ENCODE measurements around the gene PNKD. TPM values are rescaled to one million over a fixed set of nuclear protein-coding genes. Genes with fewer than 3 reads are reported as not detected.

Gene PNKD
- total RNA-seq, 2 donors from 2014 or later = 62.4 to 68.5 TPM

GRCh38 chr2:218345491-218346236, 75.3 kb downstream of the PNKD start:
- DNase-seq = no peak
- ATAC-seq = no peak
- intact Hi-C loops (cut with DNase I) = no loop called here

- intact Hi-C loops (cut with DNase I) = no loop called here
- ATAC-seq = no peak
- DNase-seq = no peak
Observed at GRCh38 chr2:218347172-218347571, 76.9 kb downstream of the PNKD start.

DNA sequence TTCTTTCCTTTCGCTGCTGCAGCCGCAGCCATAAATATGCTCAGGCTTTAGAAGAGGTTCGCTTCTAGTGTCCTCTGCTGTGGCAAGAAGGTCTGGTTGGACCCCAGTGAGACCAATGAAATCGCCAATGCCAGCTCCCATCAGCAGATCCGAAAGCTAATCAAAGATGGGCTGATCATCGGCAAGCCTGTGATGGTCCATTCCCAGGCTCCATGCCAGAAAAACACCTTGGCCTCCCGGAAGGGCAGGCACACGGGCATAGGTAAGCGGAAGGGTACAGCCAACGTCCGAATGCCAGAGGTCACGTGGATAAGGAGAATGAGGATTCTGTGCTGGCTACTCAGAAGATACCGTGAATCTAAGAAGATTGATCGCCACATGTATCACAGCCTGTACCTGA, 83.7 kb downstream of the PNKD start:
- no peak for ATAC-seq
- intact Hi-C loops (cut with DNase I) = no loop called here
- DNase-seq = no peak

DNA sequence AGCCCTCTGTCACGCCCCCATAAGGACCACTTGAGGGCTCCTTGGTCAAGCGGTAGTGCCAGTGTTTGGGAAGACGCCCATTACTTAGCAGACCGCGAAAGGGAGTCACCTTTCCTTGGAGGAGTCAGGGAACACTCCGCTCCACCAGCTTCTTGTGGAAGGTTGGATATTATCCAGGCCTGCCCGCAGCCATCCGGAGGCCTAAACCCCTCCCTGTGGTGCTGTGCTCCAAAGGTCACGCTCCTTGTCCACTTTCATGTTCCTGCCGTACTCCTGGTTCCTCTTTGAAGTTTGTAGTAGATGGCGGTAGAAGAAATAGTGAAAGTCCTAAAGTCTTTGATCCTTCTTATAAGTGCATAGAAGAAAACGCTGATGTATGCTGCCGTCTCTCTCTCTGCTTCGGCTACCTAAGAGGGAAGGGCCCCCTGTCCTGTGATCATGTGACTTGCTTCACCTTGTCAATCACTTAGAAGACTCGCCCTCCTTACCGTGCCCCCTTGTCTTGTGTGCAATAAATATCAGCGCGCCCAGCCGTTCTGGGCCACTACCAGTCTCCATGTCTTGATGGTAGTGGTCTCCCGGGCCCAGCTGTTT, 84.6 kb downstream of the PNKD start:
- DNase-seq (no peak), ATAC-seq (no peak)
- intact Hi-C loops (cut with DNase I) = loop anchor here in 1 of 2 donors (5.0 kb wide), 1 partner anchor 53 kb away; no protein-coding TSS in a partner anchor

DNA sequence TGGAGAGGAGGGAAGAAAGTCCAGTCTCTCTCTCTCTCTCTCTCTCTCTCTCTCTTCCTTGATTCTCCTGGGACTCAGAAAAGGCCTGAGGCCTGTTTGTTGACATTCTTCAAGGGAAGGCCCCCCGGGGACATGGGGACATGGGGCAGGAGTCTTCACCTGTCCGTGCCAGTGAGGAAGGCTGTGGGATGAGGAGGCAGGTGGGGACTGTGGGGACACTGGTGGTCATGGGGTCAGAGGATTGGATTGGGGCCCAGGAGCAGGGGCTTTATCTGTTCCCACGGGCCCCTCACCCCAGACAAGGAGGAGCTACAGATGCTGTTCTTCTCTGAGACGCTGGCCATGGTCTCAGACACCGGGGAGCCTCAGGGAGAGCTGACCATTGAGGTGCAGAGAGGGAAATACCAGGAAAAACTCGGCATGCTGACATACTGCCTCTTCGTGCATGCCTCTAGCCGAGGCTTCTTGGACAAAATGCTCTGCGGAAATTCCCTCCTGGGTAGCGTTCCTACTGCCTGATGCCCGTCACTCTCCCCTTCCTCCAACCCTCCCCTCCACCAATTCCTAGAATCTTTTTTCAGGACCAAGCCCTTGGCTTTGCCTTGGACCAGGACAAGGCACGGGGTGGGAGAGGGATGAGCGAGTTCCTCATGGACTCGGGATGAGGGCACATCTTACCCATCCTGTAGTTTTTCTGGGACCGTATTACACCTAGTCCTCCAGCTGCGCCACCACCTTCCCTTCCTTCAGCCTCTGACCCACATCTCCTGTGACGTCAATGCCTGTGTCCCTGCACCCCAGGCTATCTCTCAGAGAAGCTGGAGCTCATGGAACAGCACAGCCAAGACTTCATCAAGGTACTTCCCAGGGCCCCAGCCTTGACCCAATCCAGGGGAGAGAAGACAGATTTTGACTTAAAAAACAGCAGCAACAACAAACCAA, 87.2 kb downstream of the PNKD start:
- intact Hi-C loops (cut with DNase I) = loop anchor here (2.0 to 5.0 kb wide), 2 partner anchors 55 to 57 kb away; no protein-coding TSS in a partner anchor
- no peak for ATAC-seq
- DNase-seq = no peak

GRCh38 chr2:218360453-218360852, 90.1 kb downstream of the PNKD start:
- ATAC-seq = peak; percentile 27 to 29
- intact Hi-C loops (cut with DNase I) = loop anchor here in 1 of 2 donors (10.0 kb wide), 1 partner anchor 176 kb away; no protein-coding TSS in a partner anchor
- no peak for DNase-seq

DNA sequence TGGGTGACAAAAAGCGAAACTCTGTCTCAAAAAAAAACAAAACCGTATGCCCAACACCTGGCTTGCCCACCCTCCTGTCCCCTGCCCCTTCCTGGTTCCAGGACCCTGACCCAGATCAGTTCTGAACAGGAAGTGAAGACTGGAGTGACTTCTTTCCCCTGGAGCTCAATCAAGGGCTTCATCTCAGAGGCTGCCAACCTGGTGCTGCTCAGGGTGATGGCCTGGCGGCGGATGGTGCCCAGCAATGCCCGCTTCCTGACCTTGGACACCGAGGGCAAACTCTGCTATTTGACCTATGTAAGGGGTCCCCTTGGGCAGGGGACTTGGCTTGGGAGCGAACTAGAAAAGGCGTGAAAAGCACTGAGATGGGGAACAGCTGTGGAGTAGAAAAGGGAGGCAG, 92.3 kb downstream of the PNKD start:
- no peak for ATAC-seq
- no peak for DNase-seq
- intact Hi-C loops (cut with DNase I) = loop anchor here in 1 of 2 donors (10.0 kb wide), 1 partner anchor 178 kb away; no protein-coding TSS in a partner anchor

GRCh38 chr2:218363736-218364135, 93.4 kb downstream of the PNKD start:
- intact Hi-C loops (cut with DNase I) = loop anchor here in 1 of 2 donors (10.0 kb wide), 1 partner anchor 179 kb away; no protein-coding TSS in a partner anchor
- ATAC-seq (no peak), DNase-seq (no peak)

GRCh38 chr2:218364196-218364595, 93.9 kb downstream of the PNKD start:
- intact Hi-C loops (cut with DNase I) = loop anchor here in 1 of 2 donors (10.0 kb wide), 1 partner anchor 179 kb away; no protein-coding TSS in a partner anchor
- DNase-seq (no peak), ATAC-seq (no peak)

GRCh38 chr2:218366621-218367414, 96.5 kb downstream of the PNKD start:
- no peak for ATAC-seq
- no peak for DNase-seq
- intact Hi-C loops (cut with DNase I) = loop anchor here in 1 of 2 donors (10.0 kb wide), 1 partner anchor 182 kb away; no protein-coding TSS in a partner anchor

GRCh38 chr2:218367415-218368149, 97.3 kb downstream of the PNKD start:
- ATAC-seq = peak; percentile 95
- peak; percentile 95 for DNase-seq
- intact Hi-C loops (cut with DNase I) = loop anchor here in 1 of 2 donors (10.0 kb wide), 1 partner anchor 183 kb away; no protein-coding TSS in a partner anchor

DNA sequence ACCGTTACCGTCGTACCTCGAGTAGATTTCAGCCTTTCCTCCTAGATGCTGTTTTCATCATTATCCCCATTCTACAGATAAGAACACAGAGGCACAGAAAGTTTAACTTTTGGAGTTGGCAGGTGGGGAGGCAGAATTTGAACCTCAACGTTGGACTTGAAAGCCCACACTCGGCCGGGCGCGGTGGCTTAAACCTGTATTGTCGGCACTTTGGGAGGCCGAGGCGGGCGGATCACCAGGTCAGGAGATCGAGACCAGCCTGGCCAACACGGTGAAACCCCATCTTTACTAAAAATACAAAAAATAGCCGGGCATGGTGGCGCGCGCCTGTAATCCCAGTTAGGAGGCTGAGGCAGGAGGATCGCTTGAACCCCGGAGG, 97.8 kb downstream of the PNKD start:
- ATAC-seq (no peak), DNase-seq (no peak)
- intact Hi-C loops (cut with DNase I) = loop anchor here in 1 of 2 donors (10.0 kb wide), 1 partner anchor 183 kb away; no protein-coding TSS in a partner anchor

- ATAC-seq (peak; percentile 18 to 34), DNase-seq (peak; percentile 49)
- intact Hi-C loops (cut with DNase I) = loop anchor here in 1 of 2 donors (10.0 kb wide), 1 partner anchor 184 kb away; no protein-coding TSS in a partner anchor
Observed at GRCh38 chr2:218368621-218369153, 98.4 kb downstream of the PNKD start.

DNA sequence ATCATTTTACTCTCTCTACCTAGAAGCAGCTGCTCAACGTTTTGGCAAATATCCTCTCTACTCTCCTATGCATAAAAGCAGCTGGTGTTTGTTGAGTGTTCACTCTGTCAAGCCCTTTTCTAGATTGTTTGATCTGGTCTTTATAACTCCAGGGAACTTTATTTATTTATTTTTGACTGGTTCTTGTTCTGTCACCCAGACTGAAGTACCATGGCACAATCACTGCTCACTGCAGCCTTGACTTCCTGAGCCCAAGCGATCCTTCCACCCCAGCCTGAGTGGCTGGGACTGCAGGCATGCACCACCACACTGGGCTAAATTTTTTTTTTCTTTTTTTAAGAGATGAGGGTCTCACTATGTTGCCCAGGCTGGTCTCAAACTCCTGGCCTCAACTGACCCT, 99.0 kb downstream of the PNKD start:
- ATAC-seq (no peak), DNase-seq (no peak)
- intact Hi-C loops (cut with DNase I) = loop anchor here in 1 of 2 donors (10.0 kb wide), 1 partner anchor 185 kb away; no protein-coding TSS in a partner anchor

- DNase-seq (peak; percentile 65), ATAC-seq (peak; percentile 20 to 51)
- intact Hi-C loops (cut with DNase I) = no loop called here
Observed at GRCh38 chr2:218370410-218371063, 100.2 kb downstream of the PNKD start.

DNA sequence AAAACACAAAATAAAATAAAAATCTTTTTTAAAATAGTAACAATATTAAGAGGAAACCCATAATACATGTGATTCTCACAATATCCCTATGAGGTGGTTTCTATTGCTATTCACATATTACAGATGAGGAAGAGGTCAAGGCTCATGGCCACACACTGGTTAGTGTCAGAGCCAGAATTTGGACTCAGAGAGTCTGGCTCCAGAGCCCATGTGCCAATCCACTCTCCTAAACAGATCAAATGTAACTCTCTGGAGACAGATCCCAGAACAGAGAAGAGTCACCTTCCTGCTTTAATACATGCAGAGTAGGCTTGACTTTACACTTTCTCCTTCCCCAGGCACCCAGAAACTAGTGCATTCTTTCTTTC, 101.6 kb downstream of the PNKD start:
- ATAC-seq = no peak
- no peak for DNase-seq
- intact Hi-C loops (cut with DNase I) = no loop called here

DNA sequence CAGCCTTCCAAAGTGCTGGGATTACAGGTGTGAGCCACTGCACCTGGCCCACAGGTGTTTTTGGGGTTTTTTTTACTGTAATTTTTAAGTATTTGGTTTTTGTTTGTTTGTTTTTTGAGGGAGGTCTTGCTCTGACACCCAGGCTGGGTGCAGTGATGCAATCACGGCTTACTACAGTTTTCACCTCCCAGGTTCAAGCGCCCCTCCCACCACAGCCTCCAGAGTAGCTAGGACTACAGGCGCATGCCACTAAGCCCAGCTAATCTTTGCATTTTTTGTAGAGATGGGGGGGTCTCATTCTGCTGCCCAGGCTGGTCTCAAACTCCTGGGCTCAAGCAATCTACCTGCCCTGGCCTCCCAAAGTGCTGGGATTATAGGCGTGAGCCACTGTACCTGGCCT, 104.5 kb downstream of the PNKD start:
- no peak for ATAC-seq
- no peak for DNase-seq
- intact Hi-C loops (cut with DNase I) = no loop called here
